ENCODE measurements around the gene CMTM4.

The CMTM4 gene

GRCh38 chr16:66578651-66579531 lies 117.7 kb downstream of the CMTM4 start, which contains the start of gene CMTM2:
CMTM2 (plus strand) TSS chr16:66579463; CDS start chr16:66579608, 145 bp downstream.
- no peak for DNase-seq (ENCODE audit: extremely low read depth, low read depth)
- 0 out of 2 replicates have a peak within 1 kb of the TSS, but pooled peaks have one; percentile 5 for H3K4me3 ChIP-seq (replicated peaks; ENCODE audit: low read depth, low read length)

GRCh38 chr16:66576296-66576695 lies 120.2 kb downstream of the CMTM4 start:
- no peak for DNase-seq (ENCODE audit: extremely low read depth, low read depth)
- TF ChIP-seq CTCF (IDR thresholded peaks at IDR 0.05; ENCODE audit: low read depth, low read length, missing control alignments): no peak
- H3K4me3 ChIP-seq (replicated peaks; ENCODE audit: low read depth, low read length): no peak overlapping the region

More at GRCh38 chr16:66578651-66579531, 117.7 kb downstream of the CMTM4 start, which contains the start of gene CMTM2:
- TF ChIP-seq CTCF (IDR thresholded peaks at IDR 0.05; ENCODE audit: low read depth, low read length, missing control alignments): no peak

GRCh38 chr16:66575060-66575459 lies 121.5 kb downstream of the CMTM4 start:
- DNase-seq (ENCODE audit: extremely low read depth, low read depth): no peak
- no peak for TF ChIP-seq CTCF (IDR thresholded peaks at IDR 0.05; ENCODE audit: low read depth, low read length, missing control alignments)
- H3K4me3 ChIP-seq (replicated peaks; ENCODE audit: low read depth, low read length): no peak overlapping the region

- DNase-seq (ENCODE audit: extremely low read depth, low read depth): no peak
- no peak for TF ChIP-seq CTCF (IDR thresholded peaks at IDR 0.05; ENCODE audit: low read depth, low read length, missing control alignments)
- no peak overlapping the region for H3K4me3 ChIP-seq (replicated peaks; ENCODE audit: low read depth, low read length)
Observed at GRCh38 chr16:66574531-66574930, 122.0 kb downstream of the CMTM4 start.

- H3K4me3 ChIP-seq (replicated peaks; ENCODE audit: low read depth, low read length): no peak overlapping the region
- no peak for TF ChIP-seq CTCF (IDR thresholded peaks at IDR 0.05; ENCODE audit: low read depth, low read length, missing control alignments)
- no peak for DNase-seq (ENCODE audit: extremely low read depth, low read depth)
Observed at GRCh38 chr16:66574081-66574480, 122.5 kb downstream of the CMTM4 start.

- H3K4me3 ChIP-seq (replicated peaks; ENCODE audit: low read depth, low read length): no peak overlapping the region
- no peak for DNase-seq (ENCODE audit: extremely low read depth, low read depth)
- no peak for TF ChIP-seq CTCF (IDR thresholded peaks at IDR 0.05; ENCODE audit: low read depth, low read length, missing control alignments)
Observed at GRCh38 chr16:66572356-66572755, 124.2 kb downstream of the CMTM4 start.

Data from HFF-Myc (cell line).